Erythroblast (primary cell): Measurements from ENCODE around the gene ISM1.

Source experiments
- DNase-seq, 2 experiments: peaks; one replicate each; lab custom pipeline; 2025; lab: John Stamatoyannopoulos, UW
- GATA1 ChIP-seq: IDR thresholded peaks from 2 replicates; pipeline ENCODE4 v1.6.1; 2011; ENCODE audit warnings: low read depth, mild to moderate bottlenecking, control low read depth, low read length, moderate library complexity
- POLR2A ChIP-seq: IDR thresholded peaks from 2 replicates; pipeline ENCODE4 v1.6.1; 2011; ENCODE audit warnings: mild to moderate bottlenecking, low read length

ISM1 gene

GRCh38 chr20:13220904-13221297 is at the start of gene ISM1:
ISM1 (plus strand) TSS chr20:13221274; CDS start chr20:13221777, 503 bp downstream.
- no peak for DNase-seq
- TF ChIP-seq POLR2A = no peak

DNA sequence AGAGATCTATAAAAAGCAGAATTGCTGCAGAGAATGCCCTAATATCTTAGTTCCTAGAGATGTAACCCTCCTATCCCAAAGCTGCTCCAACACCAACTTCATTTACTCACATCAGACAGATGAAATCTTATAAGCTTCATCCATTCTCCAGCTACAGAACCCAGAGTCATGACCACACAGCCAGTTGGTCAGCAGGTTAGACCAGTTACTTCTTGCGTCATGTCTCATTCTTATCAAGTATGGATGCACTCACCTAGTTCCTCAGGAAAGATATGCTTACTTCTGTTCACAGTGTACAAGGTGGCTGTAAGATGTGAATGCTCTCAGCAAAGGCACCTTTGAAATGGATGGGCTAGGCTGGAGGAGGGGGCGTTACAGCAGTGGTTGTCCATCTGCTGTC is 47.9 kb upstream of the ISM1 start:
- DNase-seq = no peak
- TF ChIP-seq GATA1 (no peak), POLR2A (no peak)

GRCh38 chr20:13174402-13174801 is 46.7 kb upstream of the ISM1 start:
- TF ChIP-seq GATA1 = no peak
- TF ChIP-seq POLR2A = no peak
- no peak for DNase-seq

- TF ChIP-seq POLR2A = no peak
- no peak for TF ChIP-seq GATA1
- no peak for DNase-seq
These were observed 39.8 kb upstream of the ISM1 start for GRCh38 chr20:13180986-13181889.

GRCh38 chr20:13183005-13183404 is 38.1 kb upstream of the ISM1 start:
- TF ChIP-seq GATA1 = no peak
- TF ChIP-seq POLR2A = no peak
- DNase-seq = no peak

DNA sequence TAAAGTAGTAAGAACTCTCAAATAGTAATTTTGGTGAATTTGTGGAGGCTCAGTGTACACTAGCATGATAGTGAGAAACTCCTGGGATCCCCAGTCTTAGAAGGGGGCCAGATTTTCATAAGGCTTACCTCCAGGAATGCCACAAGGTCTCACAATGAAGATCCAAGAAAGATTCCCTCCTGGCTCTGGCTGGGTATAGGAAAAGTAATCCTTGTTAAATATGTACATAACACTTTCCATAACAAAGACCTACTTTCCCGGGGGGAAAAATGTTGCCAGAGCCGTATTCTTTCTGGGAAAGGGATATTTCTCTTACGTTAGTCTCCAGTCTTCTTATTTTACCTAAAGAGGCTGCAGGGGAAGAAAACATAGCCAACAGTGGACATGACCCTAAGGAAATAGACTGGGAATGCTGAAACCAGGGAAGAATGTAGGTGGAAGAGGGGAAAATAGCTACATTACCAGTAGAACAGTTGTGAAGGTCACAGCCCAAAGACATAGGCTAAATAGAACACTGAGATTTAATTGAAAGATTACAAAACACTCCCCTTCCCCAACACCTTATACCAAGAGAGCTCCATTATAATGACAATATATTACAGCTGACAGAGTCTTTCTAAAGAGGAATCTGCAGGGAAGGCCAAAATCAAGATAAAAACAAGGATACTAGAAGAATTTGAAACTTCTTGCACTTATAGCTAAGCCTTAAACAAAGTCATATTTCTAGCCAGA is 34.9 kb upstream of the ISM1 start:
- TF ChIP-seq POLR2A (no peak), GATA1 (no peak)
- DNase-seq = no peak

DNA sequence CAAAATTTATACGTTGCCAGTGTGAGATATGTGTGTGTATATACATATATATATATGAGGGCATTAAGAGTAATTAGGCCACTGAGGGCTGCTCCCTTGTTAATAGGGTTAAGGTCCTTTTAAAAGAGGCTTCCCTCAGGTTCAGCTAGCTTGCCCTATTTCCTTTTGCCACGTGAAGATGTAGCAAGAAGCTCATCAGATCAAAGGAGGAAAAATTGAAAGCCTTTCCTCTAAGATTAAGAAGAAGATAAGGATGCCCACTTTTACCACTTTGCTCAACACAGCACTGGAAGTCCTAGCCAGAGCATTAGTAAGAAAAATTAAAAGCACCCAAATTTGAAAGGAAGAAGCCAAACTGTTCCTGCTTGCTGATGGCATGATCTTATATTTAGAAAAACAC is 33.2 kb upstream of the ISM1 start:
- no peak for TF ChIP-seq POLR2A
- no peak for TF ChIP-seq GATA1
- no peak for DNase-seq

- DNase-seq = no peak
- TF ChIP-seq POLR2A (no peak), GATA1 (no peak)
These were observed 21.8 kb upstream of the ISM1 start for GRCh38 chr20:13199279-13199678.

- no peak for TF ChIP-seq GATA1
- TF ChIP-seq POLR2A = no peak
- DNase-seq = no peak
These were observed 20.1 kb upstream of the ISM1 start for GRCh38 chr20:13200767-13201500.

DNA sequence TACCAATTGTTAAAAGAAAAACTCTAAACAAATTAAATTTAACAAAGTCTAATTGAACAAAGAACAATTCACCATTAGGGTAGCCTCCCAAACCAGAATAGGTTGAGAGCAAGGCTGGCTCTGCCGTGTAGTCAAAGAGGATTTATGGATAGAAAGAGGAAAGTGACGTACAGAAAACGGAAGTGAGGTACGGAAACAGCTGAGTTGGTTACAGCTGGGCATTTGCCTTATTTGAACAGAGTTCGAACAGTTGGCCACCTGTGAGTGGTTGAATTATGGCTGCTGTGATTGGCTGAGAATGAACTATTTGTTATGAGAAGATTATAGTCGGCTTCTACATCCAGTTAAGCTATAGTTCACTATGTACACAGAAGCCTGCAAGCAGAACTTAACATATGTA is 18.5 kb upstream of the ISM1 start:
- no peak for TF ChIP-seq POLR2A
- TF ChIP-seq GATA1 = no peak
- no peak for DNase-seq

- DNase-seq = no peak
These were observed 15.6 kb upstream of the ISM1 start for GRCh38 chr20:13205425-13205824.

DNA sequence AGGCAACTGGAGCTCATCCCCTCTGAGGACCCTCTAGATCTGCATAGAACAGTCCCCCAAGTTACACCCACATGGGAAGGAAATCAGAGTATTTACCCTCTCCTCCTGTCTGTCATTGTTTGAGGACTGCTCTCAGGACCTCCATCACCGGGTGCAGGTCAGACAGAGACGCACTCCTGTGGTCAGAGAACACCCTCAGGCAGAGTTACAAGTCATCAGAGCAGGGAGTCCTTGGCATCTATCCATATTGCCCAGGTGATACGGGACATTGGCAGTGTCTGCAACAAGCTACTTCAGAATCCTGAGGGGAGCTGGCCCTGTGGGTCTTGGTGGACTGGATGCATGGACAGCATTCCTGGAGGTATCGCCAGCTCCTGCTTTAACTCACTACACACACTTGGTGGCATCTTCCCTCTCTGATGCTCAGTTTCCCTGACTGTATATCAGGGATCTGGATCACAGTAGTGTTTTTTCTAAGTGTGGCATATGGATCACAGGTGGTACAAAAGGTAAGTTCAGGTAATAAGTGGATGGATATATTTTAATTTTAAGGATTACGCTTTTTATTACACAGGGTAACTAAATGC is 15.1 kb upstream of the ISM1 start:
- DNase-seq = no peak
- TF ChIP-seq POLR2A (no peak), GATA1 (no peak)

More at GRCh38 chr20:13205425-13205824, 15.6 kb upstream of the ISM1 start:
- no peak for TF ChIP-seq GATA1
- no peak for TF ChIP-seq POLR2A

- TF ChIP-seq POLR2A (no peak), GATA1 (no peak)
- DNase-seq = no peak
These were observed 14.1 kb upstream of the ISM1 start for GRCh38 chr20:13207016-13207415.
